Upper lobe of right lung (tissue), 1 donor: ENCODE data around the gene CD6. TPM values are rescaled to one million over a fixed set of nuclear protein-coding genes. Genes with fewer than 3 reads are reported as not detected.

ENCODE experiments used
- ATAC-seq: fragments of 200-7000 bp; cut with Tn5 transposase; one replicate; pipeline ENCODE4 v1.9.1; 2020; ENCODE audit warnings: mild to moderate bottlenecking, moderate library complexity
- DNase-seq: peaks from one replicate; pipeline ENCODE4 v3.0.0-alpha.2; 2020
- H3K27ac ChIP-seq: fragments of 200-600 bp; one replicate; pipeline ENCODE4 v1.8.0; 2022
- H3K27me3 ChIP-seq: fragments of 200-600 bp; one replicate; pipeline ENCODE4 v1.8.0; 2022; ENCODE audit warnings: mild to moderate bottlenecking
- H3K36me3 ChIP-seq: fragments of 200-600 bp; one replicate; pipeline ENCODE4 v1.8.0; 2022
- H3K4me1 ChIP-seq: fragments of 200-600 bp; one replicate; pipeline ENCODE4 v1.8.0; 2022
- H3K4me3 ChIP-seq: fragments of 200-600 bp; one replicate; pipeline ENCODE4 v1.8.0; 2022; ENCODE audit warnings: mild to moderate bottlenecking
- H3K9me3 ChIP-seq: fragments of 200-600 bp; one replicate; pipeline ENCODE4 v1.8.0; 2022
- intact Hi-C: fragments of 100-400 bp; cut with DNase I; formaldehyde crosslinking; loops from one replicate; pipeline ENCODE4 v1.11.0; 2022
- total RNA-seq: library from RNA; stranded (reverse); fragmentation: NEBNext Ultra II Directional; extraction: Animal tissue kit (Norgen Biotek cat#: 25700); gene quantifications from one replicate; pipeline ENCODE4 v1.2.1, GENCODE V29; 2021
- TF ChIP-seq, protein P1 (sequence below): fragments of 200-600 bp; IDR thresholded peaks from one replicate; pipeline ENCODE4 v1.8.0; 2022; ENCODE audit warnings: antibody characterized with exemption
- donor health status: DM: no; HTN: yes; CAD: no; lungs with severe emphysema.

Gene CD6
- total RNA-seq, 1 donor from 2014 or later = 3.9 TPM

DNA sequence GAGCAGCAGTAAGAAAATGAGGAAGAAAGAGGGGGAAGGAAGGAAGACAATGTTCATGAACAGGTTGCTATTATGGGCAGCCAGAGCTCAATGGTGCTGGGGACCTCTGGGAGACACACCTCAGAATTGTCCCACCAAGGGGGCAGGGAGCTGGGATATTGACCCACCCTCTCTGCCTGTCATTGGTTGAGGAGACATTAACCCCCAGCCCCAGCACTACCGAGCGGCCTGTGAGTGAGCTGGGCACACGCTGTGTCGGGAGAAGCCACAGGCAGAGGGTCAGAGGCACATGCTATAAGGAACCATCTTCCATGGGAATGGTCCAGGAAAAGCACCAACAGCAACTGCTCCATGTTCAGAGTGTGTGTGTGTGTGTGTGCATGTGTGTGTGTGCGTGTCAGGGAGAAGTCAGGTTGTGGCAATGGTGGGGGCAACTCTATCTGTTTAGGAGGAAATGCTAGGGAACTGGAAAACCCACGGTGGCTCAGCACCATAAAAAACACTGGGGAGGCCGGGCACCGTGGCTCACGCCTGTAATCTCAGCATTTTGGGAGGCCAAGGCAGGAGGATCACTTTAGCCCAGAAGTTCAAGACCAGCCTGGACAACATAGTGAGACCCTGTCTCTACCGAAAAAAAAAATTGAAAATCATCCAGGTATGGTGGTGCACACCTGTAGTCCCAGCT, 49.2 kb downstream of the CD6 start:
- DNase-seq = no peak
- Histone ChIP-seq H3K4me3 (no peak overlapping the region), H3K4me1 (peaks cover 16% of the 10 kb centered on the region), H3K9me3 (no peaks in the 10 kb centered on the region), H3K27ac (no peak overlapping the region), H3K27me3 (no peaks in the 10 kb centered on the region), H3K36me3 (no peaks in the 10 kb centered on the region)
- TF ChIP-seq, protein P1, sequence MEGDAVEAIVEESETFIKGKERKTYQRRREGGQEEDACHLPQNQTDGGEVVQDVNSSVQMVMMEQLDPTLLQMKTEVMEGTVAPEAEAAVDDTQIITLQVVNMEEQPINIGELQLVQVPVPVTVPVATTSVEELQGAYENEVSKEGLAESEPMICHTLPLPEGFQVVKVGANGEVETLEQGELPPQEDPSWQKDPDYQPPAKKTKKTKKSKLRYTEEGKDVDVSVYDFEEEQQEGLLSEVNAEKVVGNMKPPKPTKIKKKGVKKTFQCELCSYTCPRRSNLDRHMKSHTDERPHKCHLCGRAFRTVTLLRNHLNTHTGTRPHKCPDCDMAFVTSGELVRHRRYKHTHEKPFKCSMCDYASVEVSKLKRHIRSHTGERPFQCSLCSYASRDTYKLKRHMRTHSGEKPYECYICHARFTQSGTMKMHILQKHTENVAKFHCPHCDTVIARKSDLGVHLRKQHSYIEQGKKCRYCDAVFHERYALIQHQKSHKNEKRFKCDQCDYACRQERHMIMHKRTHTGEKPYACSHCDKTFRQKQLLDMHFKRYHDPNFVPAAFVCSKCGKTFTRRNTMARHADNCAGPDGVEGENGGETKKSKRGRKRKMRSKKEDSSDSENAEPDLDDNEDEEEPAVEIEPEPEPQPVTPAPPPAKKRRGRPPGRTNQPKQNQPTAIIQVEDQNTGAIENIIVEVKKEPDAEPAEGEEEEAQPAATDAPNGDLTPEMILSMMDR = no peak
- intact Hi-C loops = no loop called here
- ATAC-seq = no peak

DNA sequence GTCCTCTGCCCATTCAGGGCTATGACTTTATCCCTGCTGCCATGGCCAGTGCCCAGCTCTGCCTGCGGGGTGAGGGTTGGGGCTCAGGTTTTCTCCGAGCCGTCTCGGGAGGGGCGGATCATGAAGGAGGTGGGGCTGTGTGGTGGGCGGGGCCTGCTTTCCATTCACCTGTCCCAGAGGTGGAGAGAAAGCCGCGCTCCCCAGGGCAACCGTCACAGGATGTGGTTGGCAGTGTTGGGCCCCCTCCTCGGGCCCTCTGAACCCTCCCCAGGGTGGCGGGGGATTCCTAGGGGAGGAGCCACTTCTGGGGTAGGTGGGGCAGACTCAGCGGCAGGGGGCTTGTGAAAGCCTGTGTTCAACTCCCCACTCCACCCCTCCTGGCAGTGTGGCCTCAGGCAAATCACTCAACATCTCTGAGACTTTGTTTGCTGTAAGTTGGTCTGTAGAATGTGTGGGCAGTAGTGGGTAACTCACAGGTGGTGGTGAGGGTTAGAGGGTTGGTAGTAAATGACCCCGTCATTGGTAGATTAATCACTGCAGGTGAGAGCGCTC, 50.3 kb downstream of the CD6 start:
- H3K9me3 ChIP-seq = no peaks in the 10 kb centered on the region

DNA sequence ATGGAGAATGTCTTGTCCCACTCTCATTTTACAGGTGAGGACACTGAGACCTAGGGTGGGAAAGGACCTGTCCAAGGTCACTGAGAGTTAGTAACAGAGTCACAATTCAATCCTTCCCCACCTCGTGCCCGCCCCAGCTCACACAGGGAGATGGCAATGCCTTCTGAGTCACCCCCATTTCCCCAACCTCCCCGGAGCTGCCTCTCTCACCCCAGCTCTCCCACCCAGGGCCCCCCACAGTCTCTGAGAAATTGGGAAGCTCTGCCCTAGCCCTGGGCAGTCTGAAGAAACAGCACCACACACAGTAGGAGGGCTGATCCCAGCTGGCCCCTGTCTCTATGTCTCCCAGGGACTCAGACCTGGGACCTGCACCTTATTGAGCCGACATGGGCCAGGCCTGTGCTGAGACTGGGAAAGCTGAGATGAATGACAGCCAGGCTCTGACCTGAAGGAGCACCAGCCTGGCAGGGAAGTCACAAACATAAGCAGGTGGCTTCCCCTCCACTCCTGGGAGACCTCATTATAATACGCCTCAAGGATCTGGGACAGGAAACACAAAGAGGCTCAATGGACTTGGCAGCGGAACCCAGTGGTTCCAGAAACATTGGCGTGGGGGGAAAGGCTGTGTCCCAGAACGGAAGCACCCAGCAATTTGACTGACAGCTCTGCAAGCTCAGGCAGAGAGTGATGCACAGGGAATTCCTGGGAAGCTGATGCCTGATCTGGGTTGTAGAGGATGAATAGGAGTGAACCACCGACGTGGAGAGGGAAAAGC, 51.0 kb downstream of the CD6 start:
- Histone ChIP-seq H3K27me3 (no peaks in the 10 kb centered on the region), H3K36me3 (no peaks in the 10 kb centered on the region), H3K4me3 (no peak overlapping the region), H3K27ac (no peak overlapping the region), H3K9me3 (no peaks in the 10 kb centered on the region), H3K4me1 (peaks cover 20% of the 10 kb centered on the region)
- TF ChIP-seq, protein P1 = no peak
- DNase-seq = no peak
- peak; percentile 11 for ATAC-seq
- intact Hi-C loops = no loop called here

More for the DNA sequence above, 50.3 kb downstream of the CD6 start:
- Histone ChIP-seq H3K36me3 (no peaks in the 10 kb centered on the region), H3K27me3 (no peaks in the 10 kb centered on the region), H3K4me3 (no peak overlapping the region), H3K4me1 (peaks cover 20% of the 10 kb centered on the region), H3K27ac (no peak overlapping the region)
- intact Hi-C loops = no loop called here
- DNase-seq = peak; percentile 76
- ATAC-seq = peak; percentile 65
- TF ChIP-seq, protein P1 = no peak

DNA sequence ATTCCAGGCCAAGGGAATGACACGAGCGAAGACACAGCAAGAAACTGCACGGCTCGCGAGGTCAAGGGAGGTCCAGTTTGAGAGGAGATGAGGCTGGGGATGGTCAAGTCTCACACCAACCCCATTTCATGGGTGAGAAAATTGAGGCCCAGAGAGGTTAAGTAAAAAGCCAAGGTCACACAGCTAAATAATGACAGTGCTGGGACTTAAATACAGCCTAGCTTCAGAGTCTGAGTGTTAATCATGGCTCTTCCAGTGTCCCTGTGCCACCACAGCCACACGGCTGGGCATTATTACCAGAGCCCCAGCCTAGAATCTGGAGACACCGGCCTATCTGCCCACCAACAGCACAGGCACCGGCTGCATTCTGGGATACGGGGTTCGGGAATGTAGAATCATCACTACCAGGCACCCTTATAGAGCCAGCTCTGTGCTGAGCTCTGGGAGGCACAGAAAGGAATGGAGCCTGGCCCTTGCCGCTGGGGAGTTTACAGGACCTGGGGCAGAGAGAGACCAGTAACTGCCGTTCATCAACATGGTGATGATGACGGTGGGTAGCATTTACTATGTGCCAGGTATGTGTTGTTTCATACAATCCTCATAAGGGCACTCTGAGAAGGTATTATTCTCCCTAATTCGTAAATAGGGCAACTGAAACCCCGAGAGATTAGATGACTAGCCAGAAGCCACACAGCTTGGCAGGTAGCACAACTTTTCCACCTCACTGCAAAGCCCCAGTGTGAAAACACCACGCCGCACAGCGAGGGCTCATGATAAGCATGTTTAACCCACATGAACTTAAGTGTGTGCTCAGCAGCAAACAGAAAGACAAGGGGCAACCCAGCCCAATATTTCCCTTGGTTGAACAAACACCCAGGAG, 51.8 kb downstream of the CD6 start:
- Histone ChIP-seq H3K27me3 (no peaks in the 10 kb centered on the region), H3K4me3 (no peak overlapping the region), H3K27ac (no peak overlapping the region), H3K9me3 (no peaks in the 10 kb centered on the region), H3K36me3 (no peaks in the 10 kb centered on the region), H3K4me1 (peaks cover 20% of the 10 kb centered on the region)
- TF ChIP-seq, protein P1 = no peak
- ATAC-seq (no peak), DNase-seq (no peak)
- intact Hi-C loops = no loop called here

DNA sequence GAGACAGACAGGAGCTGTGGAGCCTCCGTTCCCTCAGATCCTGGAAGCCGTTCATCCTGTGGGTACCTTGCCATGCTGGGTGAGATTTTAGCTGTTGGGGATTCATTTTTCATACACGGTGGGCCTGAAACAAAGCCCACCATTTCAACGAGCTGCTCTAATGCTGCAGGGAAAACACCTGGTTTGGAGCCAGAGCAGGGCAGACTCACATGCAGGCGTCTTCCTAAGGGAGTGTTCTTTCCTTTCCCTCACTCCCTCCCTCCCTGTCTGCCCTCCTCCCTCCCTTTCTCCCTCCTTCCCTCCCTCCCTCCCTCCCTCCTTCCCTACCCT, 52.5 kb downstream of the CD6 start:
- DNase-seq (no peak), ATAC-seq (no peak)

More for the DNA sequence above, 52.5 kb downstream of the CD6 start:
- H3K4me1 ChIP-seq = peaks cover 20% of the 10 kb centered on the region
- no peak overlapping the region for H3K27ac ChIP-seq
- H3K9me3 ChIP-seq = no peaks in the 10 kb centered on the region
- H3K36me3 ChIP-seq = no peaks in the 10 kb centered on the region
- H3K27me3 ChIP-seq = no peaks in the 10 kb centered on the region
- TF ChIP-seq, protein P1 = no peak
- H3K4me3 ChIP-seq = no peak overlapping the region
- intact Hi-C loops = no loop called here
